ENCODE results near the gene VCAM1.
"Not testable (repeated sequence)": the region's sequence is repeated elsewhere in the genome, so short reads cannot be mapped to it uniquely, and the experiment has no call there.

VCAM1 gene

GRCh38 chr1:100780814-100781213 is 61.3 kb downstream of the VCAM1 start:
- no peak for DNase-seq (ENCODE audit: low spot score)

DNA sequence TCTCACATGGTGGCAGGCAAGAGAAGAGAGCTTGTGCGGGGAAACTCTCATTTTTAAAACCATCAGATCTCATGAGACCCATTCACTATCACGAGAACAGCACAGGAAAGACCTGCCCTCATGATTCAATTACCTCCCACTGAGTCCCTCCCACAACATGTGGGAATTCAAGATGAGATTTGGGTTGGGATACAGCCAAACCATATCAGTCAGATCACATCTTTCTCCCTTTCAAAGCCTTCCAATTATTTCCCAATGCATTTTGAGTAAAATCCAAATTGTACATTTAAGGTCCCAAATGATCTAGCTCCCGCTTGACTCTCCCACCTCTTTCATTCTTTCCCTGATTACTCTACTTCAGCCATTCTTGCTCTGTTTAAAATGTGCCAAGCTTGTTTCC is 62.2 kb downstream of the VCAM1 start:
- not testable (repeated sequence) for DNase-seq (ENCODE audit: low spot score)

DNA sequence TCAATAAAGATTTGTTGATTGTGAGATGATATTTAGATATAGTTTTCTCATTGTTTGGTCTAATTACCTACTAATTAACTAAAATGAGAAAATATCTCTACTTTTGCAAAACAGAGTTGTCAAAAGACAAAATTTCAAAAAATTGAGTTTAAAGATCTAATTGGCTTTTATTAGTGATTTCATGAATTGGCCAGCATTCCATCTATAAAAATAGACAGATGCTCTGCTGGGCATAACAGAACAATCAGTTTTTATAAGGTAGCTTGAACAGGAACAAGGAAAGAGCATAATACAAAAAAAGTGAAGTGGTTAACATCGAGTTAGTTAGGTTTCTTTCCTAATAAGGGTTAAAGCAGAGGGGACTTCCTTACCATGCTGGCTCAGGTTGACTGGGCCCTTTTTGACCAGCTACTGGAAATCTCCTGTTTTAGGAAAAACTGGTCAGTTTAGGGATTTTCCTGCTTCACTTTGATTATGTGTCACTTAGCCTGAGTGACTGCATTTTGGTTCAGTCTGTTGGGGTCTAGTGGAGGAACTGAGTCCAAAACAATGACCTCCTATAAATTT is 63.0 kb downstream of the VCAM1 start:
- DNase-seq (ENCODE audit: low spot score): no peak

DNA sequence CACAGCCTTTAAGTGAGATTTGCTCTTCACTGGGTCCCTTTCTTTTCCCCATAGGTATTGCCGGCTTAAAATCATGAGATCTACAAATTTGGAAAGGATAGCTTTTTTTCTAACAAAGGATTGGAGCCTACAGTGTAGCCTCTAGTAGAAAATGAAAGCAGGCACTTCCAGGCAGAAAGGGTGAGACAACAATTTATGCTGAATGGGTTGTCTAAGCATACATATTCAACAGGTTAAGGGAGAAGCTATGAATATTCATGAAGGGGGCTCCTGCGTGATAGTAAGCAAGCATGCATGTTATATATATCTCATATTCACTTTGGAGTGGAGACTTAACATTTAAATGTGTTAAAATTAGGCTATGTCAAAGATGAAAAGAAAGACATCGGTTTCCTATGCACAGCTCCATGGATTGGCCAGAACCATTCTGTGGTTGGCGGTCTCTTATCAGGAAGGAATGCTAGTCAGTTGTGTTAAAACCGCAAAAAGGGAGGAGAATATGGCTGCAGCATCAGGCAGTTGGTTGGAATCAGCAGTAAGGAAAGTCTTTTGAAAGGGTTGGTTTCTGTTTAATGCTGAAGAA is 66.0 kb downstream of the VCAM1 start:
- DNase-seq (ENCODE audit: low spot score): no peak

DNA sequence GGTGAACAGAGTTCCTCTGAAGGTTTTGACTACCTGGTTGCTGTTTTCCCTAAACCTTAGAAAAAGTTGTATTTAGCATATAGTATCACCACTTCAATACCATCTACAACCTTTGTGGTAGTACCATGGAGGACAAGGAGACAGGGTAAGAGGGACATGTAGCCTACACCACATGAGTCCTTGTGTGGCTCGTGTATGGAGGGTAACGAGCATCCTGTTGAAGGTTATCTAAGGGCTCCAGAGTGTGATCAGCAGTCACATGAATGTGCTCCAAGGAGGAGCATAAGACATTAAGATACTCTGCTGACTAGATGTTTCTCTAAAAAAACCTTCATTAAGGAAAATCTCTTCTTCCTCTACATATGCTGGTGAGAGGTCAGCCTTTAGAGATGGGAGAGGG is 67.3 kb downstream of the VCAM1 start:
- no peak for DNase-seq (ENCODE audit: low spot score)
